Measurements from ENCODE around the gene PELI2.

The PELI2 gene

DNA sequence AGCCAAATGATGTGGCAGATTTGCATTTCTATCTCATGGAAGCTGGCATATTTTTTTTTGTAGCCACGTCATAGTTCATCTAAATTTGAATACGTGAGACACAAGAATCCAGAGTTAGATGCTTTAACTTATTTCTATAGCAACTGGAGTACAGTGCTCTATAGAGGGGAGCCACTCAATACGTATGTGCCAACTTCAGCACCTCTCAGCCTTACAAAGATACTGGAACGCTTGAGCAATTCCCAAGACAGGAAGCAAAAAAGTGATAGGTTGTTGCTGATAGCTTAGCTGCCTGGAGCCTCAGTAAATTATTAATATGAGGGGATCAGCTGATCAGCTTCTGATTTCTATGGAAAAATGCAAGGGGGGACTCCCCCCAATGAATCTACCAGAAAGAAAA lies 24.1 kb upstream of the PELI2 start:
- H3K4me1 ChIP-seq (ENCODE audit: insufficient read depth, low read length, severe bottlenecking) = no peaks in the 10 kb centered on the region
- no peaks in the 10 kb centered on the region for H3K27me3 ChIP-seq (ENCODE audit: insufficient read depth, low read length)
- H3K27ac ChIP-seq (ENCODE audit: low read depth, low read length, poor library complexity, severe bottlenecking) = no peak overlapping the region
- H3K79me2 ChIP-seq (ENCODE audit: insufficient read depth, low read length) = no peaks in the 10 kb centered on the region
- no peaks in the 10 kb centered on the region for H3K9me3 ChIP-seq (ENCODE audit: low read length)
- no peaks in the 10 kb centered on the region for H3F3A ChIP-seq (ENCODE audit: insufficient read depth, low read length)
- no peak overlapping the region for H3K9ac ChIP-seq (ENCODE audit: low read length)
- TF ChIP-seq, protein P1, sequence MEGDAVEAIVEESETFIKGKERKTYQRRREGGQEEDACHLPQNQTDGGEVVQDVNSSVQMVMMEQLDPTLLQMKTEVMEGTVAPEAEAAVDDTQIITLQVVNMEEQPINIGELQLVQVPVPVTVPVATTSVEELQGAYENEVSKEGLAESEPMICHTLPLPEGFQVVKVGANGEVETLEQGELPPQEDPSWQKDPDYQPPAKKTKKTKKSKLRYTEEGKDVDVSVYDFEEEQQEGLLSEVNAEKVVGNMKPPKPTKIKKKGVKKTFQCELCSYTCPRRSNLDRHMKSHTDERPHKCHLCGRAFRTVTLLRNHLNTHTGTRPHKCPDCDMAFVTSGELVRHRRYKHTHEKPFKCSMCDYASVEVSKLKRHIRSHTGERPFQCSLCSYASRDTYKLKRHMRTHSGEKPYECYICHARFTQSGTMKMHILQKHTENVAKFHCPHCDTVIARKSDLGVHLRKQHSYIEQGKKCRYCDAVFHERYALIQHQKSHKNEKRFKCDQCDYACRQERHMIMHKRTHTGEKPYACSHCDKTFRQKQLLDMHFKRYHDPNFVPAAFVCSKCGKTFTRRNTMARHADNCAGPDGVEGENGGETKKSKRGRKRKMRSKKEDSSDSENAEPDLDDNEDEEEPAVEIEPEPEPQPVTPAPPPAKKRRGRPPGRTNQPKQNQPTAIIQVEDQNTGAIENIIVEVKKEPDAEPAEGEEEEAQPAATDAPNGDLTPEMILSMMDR (IDR thresholded peaks at IDR 0.05; ENCODE audit: low read length) = no peak
- no peak for TF ChIP-seq EZH2 (IDR thresholded peaks at IDR 0.05; ENCODE audit: borderline replicate concordance, low read length)
- no peak overlapping the region for H3K4me2 ChIP-seq (ENCODE audit: low read length)
- H3K9me2 ChIP-seq (ENCODE audit: low read depth, low read length) = no peaks in the 10 kb centered on the region
- no peaks in the 10 kb centered on the region for H3K36me3 ChIP-seq (ENCODE audit: insufficient read depth, low read length)
- H2AFZ ChIP-seq (ENCODE audit: low read length) = no peak overlapping the region
- H3K4me3 ChIP-seq (ENCODE audit: low read depth, low read length, poor library complexity, severe bottlenecking) = no peak overlapping the region
- no peaks in the 10 kb centered on the region for H4K20me1 ChIP-seq (ENCODE audit: insufficient read depth, low read length)

DNA sequence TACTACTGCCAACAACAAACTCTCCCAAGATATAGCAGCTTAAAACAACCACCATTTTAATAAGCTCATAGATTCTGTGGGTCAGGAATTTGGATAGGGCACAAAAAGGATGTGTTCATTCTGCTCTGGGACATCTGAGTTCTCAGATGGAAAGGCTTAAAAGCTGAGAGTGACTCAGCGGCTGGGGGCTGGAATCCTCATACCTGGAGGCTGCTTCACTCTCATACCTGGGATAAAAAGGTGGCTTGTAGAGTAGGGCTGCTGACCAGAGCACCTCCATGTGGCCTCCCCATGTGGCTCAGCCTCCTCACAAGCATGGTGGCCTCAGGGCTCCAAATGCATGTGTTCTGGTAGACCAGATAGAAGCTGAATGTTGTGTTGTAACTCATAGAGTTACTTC lies 20.2 kb upstream of the PELI2 start:
- no peaks in the 10 kb centered on the region for H3K79me2 ChIP-seq (ENCODE audit: insufficient read depth, low read length)
- H3K4me1 ChIP-seq (ENCODE audit: insufficient read depth, low read length, severe bottlenecking) = no peaks in the 10 kb centered on the region
- H3F3A ChIP-seq (ENCODE audit: insufficient read depth, low read length) = no peaks in the 10 kb centered on the region
- no peaks in the 10 kb centered on the region for H3K9me3 ChIP-seq (ENCODE audit: low read length)
- H3K36me3 ChIP-seq (ENCODE audit: insufficient read depth, low read length) = no peaks in the 10 kb centered on the region
- H3K4me3 ChIP-seq (ENCODE audit: low read depth, low read length, poor library complexity, severe bottlenecking) = no peak overlapping the region
- no peak overlapping the region for H2AFZ ChIP-seq (ENCODE audit: low read length)
- no peak overlapping the region for H3K9ac ChIP-seq (ENCODE audit: low read length)
- no peaks in the 10 kb centered on the region for H3K9me2 ChIP-seq (ENCODE audit: low read depth, low read length)
- no peaks in the 10 kb centered on the region for H4K20me1 ChIP-seq (ENCODE audit: insufficient read depth, low read length)
- no peak overlapping the region for H3K4me2 ChIP-seq (ENCODE audit: low read length)
- no peak overlapping the region for H3K27ac ChIP-seq (ENCODE audit: low read depth, low read length, poor library complexity, severe bottlenecking)
- TF ChIP-seq EZH2 (IDR thresholded peaks at IDR 0.05; ENCODE audit: borderline replicate concordance, low read length) = no peak
- TF ChIP-seq, protein P1 (IDR thresholded peaks at IDR 0.05; ENCODE audit: low read length) = no peak
- no peaks in the 10 kb centered on the region for H3K27me3 ChIP-seq (ENCODE audit: insufficient read depth, low read length)

DNA sequence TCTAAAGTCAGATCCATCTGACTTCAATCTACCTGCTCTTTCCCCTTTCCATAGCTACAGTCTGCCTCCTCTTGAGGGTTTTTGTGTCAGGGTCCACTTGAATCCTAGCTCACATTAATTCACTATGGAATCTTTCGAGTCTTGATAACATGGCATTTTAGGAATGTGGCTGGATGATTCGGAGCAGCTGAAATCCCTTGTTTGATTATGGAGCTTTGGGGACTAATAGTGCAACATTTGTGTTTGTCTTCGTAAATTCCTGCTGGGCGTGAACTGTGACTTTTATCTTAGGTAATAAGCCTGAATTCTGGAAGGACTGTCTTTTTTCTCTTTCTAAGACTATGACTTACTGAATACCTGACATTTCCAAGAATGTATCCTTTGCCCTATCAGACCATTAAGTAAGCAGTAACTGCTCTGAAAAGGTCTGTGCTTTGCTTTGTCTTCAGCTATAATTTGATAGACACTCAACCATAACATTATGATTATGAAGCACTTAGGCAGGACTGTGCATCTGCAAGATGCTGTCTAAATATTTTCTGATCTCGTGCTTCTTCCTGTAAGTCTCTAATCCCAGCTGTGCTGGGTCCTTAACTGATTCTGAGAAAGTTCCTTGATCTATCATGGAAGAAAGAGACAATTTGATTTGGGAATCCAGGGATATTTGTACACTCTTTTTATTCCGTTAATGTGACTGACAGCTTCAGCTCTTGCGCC lies 19.0 kb upstream of the PELI2 start:
- H3K9ac ChIP-seq (ENCODE audit: low read length) = no peak overlapping the region
- H2AFZ ChIP-seq (ENCODE audit: low read length) = no peak overlapping the region
- no peak overlapping the region for H3K4me2 ChIP-seq (ENCODE audit: low read length)
- H3K27me3 ChIP-seq (ENCODE audit: insufficient read depth, low read length) = no peaks in the 10 kb centered on the region
- H3K9me3 ChIP-seq (ENCODE audit: low read length) = no peaks in the 10 kb centered on the region
- no peaks in the 10 kb centered on the region for H4K20me1 ChIP-seq (ENCODE audit: insufficient read depth, low read length)
- TF ChIP-seq, protein P1 (IDR thresholded peaks at IDR 0.05; ENCODE audit: low read length) = no peak
- no peak for TF ChIP-seq EZH2 (IDR thresholded peaks at IDR 0.05; ENCODE audit: borderline replicate concordance, low read length)
- H3K9me2 ChIP-seq (ENCODE audit: low read depth, low read length) = no peaks in the 10 kb centered on the region
- H3K36me3 ChIP-seq (ENCODE audit: insufficient read depth, low read length) = no peaks in the 10 kb centered on the region
- H3K4me3 ChIP-seq (ENCODE audit: low read depth, low read length, poor library complexity, severe bottlenecking) = no peak overlapping the region
- H3F3A ChIP-seq (ENCODE audit: insufficient read depth, low read length) = no peaks in the 10 kb centered on the region
- no peaks in the 10 kb centered on the region for H3K79me2 ChIP-seq (ENCODE audit: insufficient read depth, low read length)
- no peak overlapping the region for H3K27ac ChIP-seq (ENCODE audit: low read depth, low read length, poor library complexity, severe bottlenecking)
- no peaks in the 10 kb centered on the region for H3K4me1 ChIP-seq (ENCODE audit: insufficient read depth, low read length, severe bottlenecking)

Measured in OCI-LY1 (cell line).